G401 (cell line): ENCODE measurements around the gene RNPEP. TPM values are rescaled to one million over a fixed set of nuclear protein-coding genes. Genes with fewer than 3 reads are reported as not detected.
A peak's percentile ranks its signal among the peaks of the same experiment; 100 is the strongest.

Source experiments
- DNase-seq: peaks from one replicate; pipeline ENCODE4 v3.0.0-alpha.2; 2015; ENCODE audit warnings: low spot score
- in situ Hi-C: cut with HindIII; loops from 2 replicates; pipeline ENCODE4 v1.10.0; 2016; ENCODE audit warnings: low sequenced_read_pairs, mixed read lengths
- total RNA-seq: library from RNA; depleted of rRNA; stranded (reverse); fragments of >200 nt; shearing (Covaris generic); gene quantifications from 2 replicates; pipeline ENCODE4 v1.2.3, GENCODE V29; 2014

The RNPEP gene
- total RNA-seq, 1 experiment from 2014 or later: 79.5 TPM

- no peak for DNase-seq
- in situ Hi-C loops: loop anchor here (25.0 kb wide), 1 partner anchor 131 kb away; the partner anchor contains the start of gene ARL8A
Measured at GRCh38 chr1:202005958-202006357, 23.5 kb downstream of the RNPEP start.

DNA sequence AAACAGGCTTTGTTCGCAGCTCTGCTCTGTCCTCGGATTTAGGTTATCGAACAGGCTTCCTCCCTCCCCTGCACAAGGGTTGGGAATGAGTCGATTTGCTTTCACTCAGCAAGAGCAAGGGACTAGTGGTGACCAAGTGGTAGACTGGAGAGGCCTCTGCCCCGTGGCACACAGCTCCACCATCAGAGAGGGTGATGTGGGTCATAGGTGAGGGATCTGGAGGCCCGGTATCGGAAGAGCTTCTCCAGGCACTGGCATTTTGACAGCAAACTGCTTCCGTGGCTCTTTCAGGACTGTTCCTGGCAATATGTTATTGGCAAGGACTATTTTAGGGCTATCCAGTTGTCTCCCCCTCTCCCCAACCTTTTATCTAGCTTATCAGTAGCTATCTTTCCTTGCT, 24.9 kb downstream of the RNPEP start:
- in situ Hi-C loops: loop anchor here (25.0 kb wide), 1 partner anchor 130 kb away; the partner anchor contains the start of gene ARL8A
- no peak for DNase-seq

GRCh38 chr1:202007805-202008489, 25.5 kb downstream of the RNPEP start:
- no peak for DNase-seq
- in situ Hi-C loops: loop anchor here (25.0 kb wide), 1 partner anchor 129 kb away; the partner anchor contains the start of gene ARL8A

GRCh38 chr1:202009326-202010179, 27.1 kb downstream of the RNPEP start:
- in situ Hi-C loops: loop anchor here (25.0 kb wide), 1 partner anchor 128 kb away; the partner anchor contains the start of gene ARL8A
- DNase-seq: peak; percentile 88

- in situ Hi-C loops: loop anchor here (25.0 kb wide), 1 partner anchor 127 kb away; the partner anchor contains the start of gene ARL8A
Measured at GRCh38 chr1:202010180-202011015, 27.9 kb downstream of the RNPEP start, which contains the start of gene ELF3. ELF3 (plus strand) TSS chr1:202010587; CDS start chr1:202011137, 550 bp downstream.

DNA sequence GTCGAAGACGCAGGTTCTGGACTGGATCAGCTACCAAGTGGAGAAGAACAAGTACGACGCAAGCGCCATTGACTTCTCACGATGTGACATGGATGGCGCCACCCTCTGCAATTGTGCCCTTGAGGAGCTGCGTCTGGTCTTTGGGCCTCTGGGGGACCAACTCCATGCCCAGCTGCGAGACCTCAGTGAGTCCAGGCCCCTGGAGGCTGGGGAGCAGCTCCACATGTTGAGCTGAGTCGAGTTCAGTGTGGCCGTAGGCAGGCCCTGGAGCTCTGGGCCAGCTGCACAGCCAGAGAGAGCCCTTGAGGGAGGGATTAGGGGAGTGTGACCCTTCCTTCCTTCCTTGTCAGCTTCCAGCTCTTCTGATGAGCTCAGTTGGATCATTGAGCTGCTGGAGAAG, 29.5 kb downstream of the RNPEP start:
- DNase-seq: no peak
- in situ Hi-C loops: loop anchor here (25.0 kb wide), 1 partner anchor 125 kb away; the partner anchor contains the start of gene ARL8A

More at GRCh38 chr1:202010180-202011015, 27.9 kb downstream of the RNPEP start, which contains the start of gene ELF3:
- peak; percentile 37 for DNase-seq

DNA sequence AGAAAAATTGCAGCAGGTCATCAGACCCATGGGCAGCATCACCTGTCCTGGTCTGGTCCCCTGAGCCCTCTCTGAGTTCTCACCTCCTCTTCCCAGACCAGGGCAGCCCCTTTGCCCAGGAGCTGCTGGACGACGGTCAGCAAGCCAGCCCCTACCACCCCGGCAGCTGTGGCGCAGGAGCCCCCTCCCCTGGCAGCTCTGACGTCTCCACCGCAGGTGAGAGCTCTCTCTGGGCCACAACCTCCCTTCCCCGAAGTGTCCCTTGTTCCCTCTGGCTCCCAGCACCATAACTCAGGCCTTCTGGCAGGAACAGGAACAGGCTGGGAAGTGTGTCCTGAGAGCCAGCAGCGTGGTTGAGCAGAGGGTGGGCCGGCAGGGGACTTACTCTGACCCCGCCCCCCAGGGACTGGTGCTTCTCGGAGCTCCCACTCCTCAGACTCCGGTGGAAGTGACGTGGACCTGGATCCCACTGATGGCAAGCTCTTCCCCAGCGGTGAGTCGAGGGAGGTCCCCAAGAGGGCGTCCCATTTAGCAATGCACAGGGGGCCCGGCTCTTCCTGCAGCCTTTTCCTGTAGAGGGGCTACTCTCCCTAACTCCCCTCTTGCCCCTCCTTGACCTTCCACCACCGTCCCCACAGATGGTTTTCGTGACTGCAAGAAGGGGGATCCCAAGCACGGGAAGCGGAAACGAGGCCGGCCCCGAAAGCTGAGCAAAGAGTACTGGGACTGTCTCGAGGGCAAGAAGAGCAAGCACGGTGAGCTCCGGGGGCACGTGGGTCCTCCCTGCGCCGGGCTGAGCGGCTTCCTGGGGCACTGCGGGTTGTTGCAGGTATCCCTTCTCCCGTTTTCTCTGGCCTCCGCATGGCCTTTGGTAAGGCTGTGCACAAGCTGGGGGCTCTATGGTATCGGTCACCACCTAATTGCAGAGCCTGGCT, 30.4 kb downstream of the RNPEP start:
- in situ Hi-C loops: loop anchor here (25.0 kb wide), 1 partner anchor 124 kb away; the partner anchor contains the start of gene ARL8A
- no peak for DNase-seq

GRCh38 chr1:202013603-202014002, 31.2 kb downstream of the RNPEP start:
- DNase-seq: no peak
- in situ Hi-C loops: loop anchor here (25.0 kb wide), 1 partner anchor 124 kb away; the partner anchor contains the start of gene ARL8A

DNA sequence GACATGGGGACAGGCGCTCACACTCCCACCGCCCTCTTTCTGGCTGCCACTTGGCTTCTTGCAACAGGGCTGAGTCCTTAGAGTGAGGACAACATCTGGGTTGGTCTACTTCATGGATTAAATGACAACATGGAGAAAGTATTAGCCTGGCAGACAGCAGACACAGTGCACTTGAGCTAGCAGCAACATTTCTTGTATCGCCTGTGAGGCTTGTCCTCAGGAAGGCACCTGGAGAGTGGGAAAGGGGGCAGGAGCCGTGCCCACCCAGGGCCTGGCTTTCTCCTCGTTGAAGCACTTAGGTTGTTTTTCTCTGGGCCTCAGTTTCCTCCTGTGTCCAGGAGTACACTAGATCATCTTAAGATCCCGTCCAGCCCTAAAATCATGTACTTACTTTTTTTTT, 31.6 kb downstream of the RNPEP start:
- no peak for DNase-seq
- in situ Hi-C loops: loop anchor here (25.0 kb wide), 1 partner anchor 123 kb away; the partner anchor contains the start of gene ARL8A

DNA sequence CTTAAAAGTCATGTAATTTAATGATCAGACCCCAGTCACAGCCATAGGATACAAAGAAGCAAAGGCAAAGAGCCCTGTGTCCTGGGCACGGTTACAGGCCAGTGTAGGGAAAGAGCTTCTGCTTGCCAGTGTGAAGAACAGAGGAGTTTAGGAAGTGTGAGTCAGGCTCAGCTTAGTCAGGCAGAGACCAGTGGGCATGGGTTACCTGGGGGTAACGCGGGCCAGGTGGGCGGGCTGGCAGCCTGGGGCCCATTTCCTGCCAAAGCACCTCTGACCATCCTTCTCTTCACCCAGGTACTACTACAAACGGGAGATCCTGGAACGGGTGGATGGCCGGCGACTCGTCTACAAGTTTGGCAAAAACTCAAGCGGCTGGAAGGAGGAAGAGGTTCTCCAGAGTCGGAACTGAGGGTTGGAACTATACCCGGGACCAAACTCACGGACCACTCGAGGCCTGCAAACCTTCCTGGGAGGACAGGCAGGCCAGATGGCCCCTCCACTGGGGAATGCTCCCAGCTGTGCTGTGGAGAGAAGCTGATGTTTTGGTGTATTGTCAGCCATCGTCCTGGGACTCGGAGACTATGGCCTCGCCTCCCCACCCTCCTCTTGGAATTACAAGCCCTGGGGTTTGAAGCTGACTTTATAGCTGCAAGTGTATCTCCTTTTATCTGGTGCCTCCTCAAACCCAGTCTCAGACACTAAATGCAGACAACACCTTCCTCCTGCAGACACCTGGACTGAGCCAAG, 32.6 kb downstream of the RNPEP start:
- in situ Hi-C loops: loop anchor here (25.0 kb wide), 1 partner anchor 122 kb away; the partner anchor contains the start of gene ARL8A

GRCh38 chr1:202015662-202015937, 33.2 kb downstream of the RNPEP start:
- no peak for DNase-seq
- in situ Hi-C loops: loop anchor here (25.0 kb wide), 1 partner anchor 122 kb away; the partner anchor contains the start of gene ARL8A

More for the DNA sequence above, 32.6 kb downstream of the RNPEP start:
- DNase-seq: no peak

DNA sequence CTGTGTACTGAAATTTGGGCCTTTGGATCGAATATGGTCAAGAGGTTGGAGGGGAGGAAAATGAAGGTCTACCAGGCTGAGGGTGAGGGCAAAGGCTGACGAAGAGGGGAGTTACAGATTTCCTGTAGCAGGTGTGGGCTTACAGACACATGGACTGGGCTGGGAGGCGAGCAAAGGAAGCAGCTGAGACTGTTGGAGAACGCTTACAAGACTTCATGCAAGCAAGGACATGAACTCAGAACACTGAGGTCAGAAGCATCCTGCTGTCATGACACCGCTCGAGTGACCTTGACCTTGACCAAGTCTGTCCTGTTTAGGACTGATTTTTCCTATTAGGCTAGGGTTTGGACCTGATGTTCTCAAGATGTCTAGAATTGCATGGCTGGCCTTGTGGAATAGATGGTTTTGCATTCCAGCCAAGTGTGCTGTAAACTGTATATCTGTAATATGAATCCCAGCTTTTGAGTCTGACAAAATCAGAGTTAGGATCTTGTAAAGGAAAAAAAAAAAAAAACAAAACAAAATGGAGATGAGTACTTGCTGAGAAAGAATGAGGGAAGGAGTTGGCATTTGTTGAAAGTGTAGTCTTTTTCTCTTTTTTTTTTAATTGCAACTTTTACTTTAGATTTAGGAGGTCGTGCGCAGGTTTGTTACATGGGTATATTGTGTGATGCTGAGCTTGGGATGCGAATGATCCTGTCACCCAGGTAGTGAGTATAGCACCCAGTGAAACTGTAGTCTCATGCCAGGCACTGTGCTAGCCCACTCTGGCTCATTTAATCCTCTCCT, 33.8 kb downstream of the RNPEP start:
- in situ Hi-C loops: loop anchor here (25.0 kb wide), 1 partner anchor 121 kb away; the partner anchor contains the start of gene ARL8A
- no peak for DNase-seq

DNA sequence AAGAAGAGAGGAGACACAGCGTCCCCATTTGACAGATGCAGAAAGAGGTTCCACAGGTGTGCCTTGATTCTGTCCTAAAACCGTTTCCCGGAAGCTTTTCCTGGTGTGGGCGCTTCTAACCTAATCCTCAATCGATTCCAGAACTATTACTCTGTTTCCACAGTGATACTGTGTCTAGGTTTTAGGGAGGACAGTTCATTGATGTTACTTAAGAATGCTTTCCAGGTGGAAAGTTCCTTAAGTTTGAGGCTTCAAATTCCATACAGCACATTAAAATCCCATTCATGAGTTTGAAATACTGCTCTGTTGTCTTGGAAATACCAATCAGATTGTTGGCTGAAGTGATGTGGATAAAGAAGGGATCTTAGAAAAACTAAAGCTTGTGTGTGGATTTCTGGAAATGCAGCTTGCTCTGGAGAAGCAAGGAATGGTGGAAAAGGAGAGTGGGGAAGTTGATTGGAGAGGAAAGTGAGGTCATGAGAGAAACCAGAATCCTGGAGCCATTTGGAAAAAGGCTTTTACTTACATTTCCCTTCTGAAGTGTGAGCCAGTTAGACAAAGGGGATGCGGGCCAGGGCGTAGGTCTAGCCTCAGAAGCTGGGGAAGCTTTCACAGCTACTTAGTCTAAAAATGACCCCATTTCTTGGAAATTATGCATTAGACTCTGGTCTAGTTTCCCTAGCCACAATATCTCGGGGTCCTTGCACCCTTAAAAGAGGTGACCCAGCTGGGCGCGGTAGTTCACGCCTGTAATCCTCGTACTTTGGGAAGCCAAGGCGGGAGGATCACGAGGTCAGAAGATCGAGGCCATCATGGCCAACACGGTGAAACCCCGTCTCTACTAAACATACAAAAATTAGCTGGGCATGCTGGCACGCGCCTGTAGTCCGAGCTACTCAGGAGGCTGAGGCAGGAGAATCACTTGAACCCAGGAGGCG, 34.6 kb downstream of the RNPEP start:
- DNase-seq: no peak
- in situ Hi-C loops: loop anchor here (25.0 kb wide), 1 partner anchor 120 kb away; the partner anchor contains the start of gene ARL8A

DNA sequence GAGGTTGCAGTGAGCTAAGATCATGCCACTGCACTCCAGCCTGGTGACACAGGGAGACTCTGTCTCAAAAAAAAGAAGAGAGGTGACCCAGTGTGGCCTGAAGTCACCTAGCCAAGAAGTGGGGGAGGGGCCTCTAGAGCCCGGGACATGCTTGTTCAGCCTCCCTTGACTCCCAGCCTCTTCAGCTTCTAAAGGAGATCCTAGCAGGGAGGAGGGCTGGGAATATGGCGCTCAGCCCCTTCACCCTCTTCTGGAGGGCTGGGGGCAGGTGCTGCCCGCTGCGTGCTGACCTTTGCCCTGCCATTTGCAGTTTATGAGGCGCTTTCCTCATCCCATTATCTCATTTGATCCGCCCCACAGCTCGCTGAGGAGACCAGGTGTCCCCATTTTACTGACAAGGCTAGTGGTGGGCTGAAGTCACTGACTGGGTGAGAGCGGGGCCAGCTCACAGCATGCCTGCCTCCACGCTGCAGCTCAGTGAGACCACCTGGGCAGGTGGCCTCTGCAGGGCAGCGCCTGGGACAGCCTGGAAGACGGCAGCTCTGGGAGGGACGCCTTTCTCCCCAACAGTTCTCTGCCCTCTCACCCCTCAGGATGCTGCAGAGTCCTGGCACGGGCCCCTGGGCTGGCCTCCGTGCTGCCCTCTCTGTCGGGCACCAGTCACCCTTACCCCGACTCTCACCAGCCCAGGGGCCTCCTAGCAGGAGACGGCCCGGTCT, 35.5 kb downstream of the RNPEP start:
- in situ Hi-C loops: loop anchor here (25.0 kb wide), 1 partner anchor 119 kb away; the partner anchor contains the start of gene ARL8A
- DNase-seq: no peak
